NCI-H146 treated with DMSO at 0.1 percent for 48 hours (cell line): ENCODE measurements around the gene RAB42.
"Not testable (repeated sequence)": the region's sequence is repeated elsewhere in the genome, so short reads cannot be mapped to it uniquely, and the experiment has no call there.

Experiments used
- DNase-seq: peaks from one replicate; lab custom pipeline; 2025; ENCODE audit not compliant: unreplicated experiment; lab: John Stamatoyannopoulos, UW

Gene RAB42

GRCh38 chr1:28582248-28582615 lies 9.8 kb upstream of the RAB42 start:
- DNase-seq: peak; percentile 47

GRCh38 chr1:28586585-28587391 lies 5.3 kb upstream of the RAB42 start:
- not testable (repeated sequence) for DNase-seq

GRCh38 chr1:28592321-28593071 lies 431 bp downstream of the RAB42 start:
- DNase-seq: no peak

- DNase-seq: not testable (repeated sequence)
These were observed 1.9 kb downstream of the RAB42 start for GRCh38 chr1:28593988-28594356.

- not testable (repeated sequence) for DNase-seq
These were observed 2.8 kb downstream of the RAB42 start for GRCh38 chr1:28594686-28595411.

GRCh38 chr1:28595412-28596191 lies 3.5 kb downstream of the RAB42 start:
- DNase-seq: no peak

GRCh38 chr1:28596276-28596675 lies 4.2 kb downstream of the RAB42 start:
- DNase-seq: not testable (repeated sequence)

- DNase-seq: no peak
These were observed 9.6 kb downstream of the RAB42 start for GRCh38 chr1:28601696-28602095.

- DNase-seq: peak; percentile 29
These were observed 10.7 kb downstream of the RAB42 start for GRCh38 chr1:28602536-28603439.

GRCh38 chr1:28604411-28604810 lies 12.3 kb downstream of the RAB42 start:
- DNase-seq: no peak

- no peak for DNase-seq
These were observed 12.9 kb downstream of the RAB42 start for GRCh38 chr1:28604962-28605361.

- no peak for DNase-seq
These were observed 14.7 kb downstream of the RAB42 start for GRCh38 chr1:28606771-28607170.

GRCh38 chr1:28613175-28613574 lies 21.1 kb downstream of the RAB42 start:
- no peak for DNase-seq

GRCh38 chr1:28631713-28632112 lies 39.6 kb downstream of the RAB42 start:
- DNase-seq: no peak

- no peak for DNase-seq
These were observed 40.5 kb downstream of the RAB42 start for GRCh38 chr1:28632560-28632959.

GRCh38 chr1:28640766-28641165 lies 48.7 kb downstream of the RAB42 start:
- DNase-seq: no peak

GRCh38 chr1:28642056-28642846 lies 50.2 kb downstream of the RAB42 start:
- DNase-seq: no peak

GRCh38 chr1:28642847-28643635 lies 51.0 kb downstream of the RAB42 start, which contains the start of gene TAF12:
Gene TAF12, minus strand, starts transcription at chr1:28643067. Its CDS starts 20,986 bp downstream, at chr1:28622081.
- peak; percentile 70 for DNase-seq
